Retinal pigment epithelial cell (primary cell): ENCODE measurements around the gene TBL1X.

Experiments
- DNase-seq: peaks from one replicate; pipeline ENCODE4 v3.0.0-alpha.2; 2010; ENCODE audit warnings: low read depth
- H3K4me3 ChIP-seq: 2 replicates; pipeline ENCODE4 v1.5.1; 2011; ENCODE audit warnings: mild to moderate bottlenecking, low read length, control low read depth, moderate library complexity
- TF ChIP-seq, protein P1 (sequence below): conservative IDR thresholded peaks from 2 replicates; pipeline ENCODE4 v1.5.1; 2011; ENCODE audit warnings: low read depth, low read length, control low read depth, inconsistent platforms

TBL1X gene

GRCh38 chrX:9728261-9728660 is 263.4 kb downstream of the TBL1X start:
- DNase-seq, result no peak
- TF ChIP-seq, protein P1, sequence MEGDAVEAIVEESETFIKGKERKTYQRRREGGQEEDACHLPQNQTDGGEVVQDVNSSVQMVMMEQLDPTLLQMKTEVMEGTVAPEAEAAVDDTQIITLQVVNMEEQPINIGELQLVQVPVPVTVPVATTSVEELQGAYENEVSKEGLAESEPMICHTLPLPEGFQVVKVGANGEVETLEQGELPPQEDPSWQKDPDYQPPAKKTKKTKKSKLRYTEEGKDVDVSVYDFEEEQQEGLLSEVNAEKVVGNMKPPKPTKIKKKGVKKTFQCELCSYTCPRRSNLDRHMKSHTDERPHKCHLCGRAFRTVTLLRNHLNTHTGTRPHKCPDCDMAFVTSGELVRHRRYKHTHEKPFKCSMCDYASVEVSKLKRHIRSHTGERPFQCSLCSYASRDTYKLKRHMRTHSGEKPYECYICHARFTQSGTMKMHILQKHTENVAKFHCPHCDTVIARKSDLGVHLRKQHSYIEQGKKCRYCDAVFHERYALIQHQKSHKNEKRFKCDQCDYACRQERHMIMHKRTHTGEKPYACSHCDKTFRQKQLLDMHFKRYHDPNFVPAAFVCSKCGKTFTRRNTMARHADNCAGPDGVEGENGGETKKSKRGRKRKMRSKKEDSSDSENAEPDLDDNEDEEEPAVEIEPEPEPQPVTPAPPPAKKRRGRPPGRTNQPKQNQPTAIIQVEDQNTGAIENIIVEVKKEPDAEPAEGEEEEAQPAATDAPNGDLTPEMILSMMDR, result no peak
- H3K4me3 ChIP-seq, result no peak overlapping the region

DNA sequence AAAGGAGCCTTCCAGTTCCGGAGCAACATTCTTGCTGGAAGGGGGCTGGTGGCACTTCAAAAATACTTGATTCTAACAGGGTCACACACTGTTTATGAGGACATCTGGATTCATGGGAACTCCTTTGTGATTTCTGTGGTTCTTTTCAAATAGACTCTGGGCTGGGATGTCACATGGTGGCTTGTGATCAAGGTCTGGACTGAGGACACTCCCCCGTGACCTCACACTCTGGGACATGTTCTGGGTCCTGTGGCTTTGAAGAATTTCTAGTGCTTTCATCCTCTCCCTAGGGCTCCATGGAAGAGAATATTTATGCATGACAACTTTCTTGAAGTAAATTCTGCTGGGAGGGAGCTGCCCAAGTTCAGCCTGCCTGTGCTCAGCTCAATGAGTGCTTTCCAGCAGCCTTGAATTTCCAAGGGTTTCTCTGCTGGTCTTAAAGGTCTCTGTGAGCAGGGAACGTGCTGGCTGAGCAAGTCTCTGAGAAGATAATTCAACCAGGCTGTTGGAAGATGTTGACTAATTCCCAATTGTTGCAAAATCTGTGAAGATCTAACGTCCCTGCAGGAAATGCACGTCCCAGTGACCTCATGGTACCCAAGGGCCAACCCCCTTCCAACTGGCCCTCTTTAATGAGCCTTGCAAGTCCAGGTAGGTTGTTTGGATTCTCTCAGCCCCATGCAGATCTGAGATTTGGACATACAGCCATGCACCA is 264.5 kb downstream of the TBL1X start:
- TF ChIP-seq, protein P1, result no peak
- H3K4me3 ChIP-seq, result no peak overlapping the region
- no peak for DNase-seq

- TF ChIP-seq, protein P1, result no peak
- H3K4me3 ChIP-seq, result no peak overlapping the region
- DNase-seq, result no peak
Observed at GRCh38 chrX:9730078-9730477, 265.2 kb downstream of the TBL1X start.

GRCh38 chrX:9730752-9731151 is 265.9 kb downstream of the TBL1X start:
- DNase-seq, result no peak
- no peak overlapping the region for H3K4me3 ChIP-seq
- TF ChIP-seq, protein P1, result no peak

GRCh38 chrX:9737363-9737762 is 272.5 kb downstream of the TBL1X start:
- no peak for DNase-seq
- H3K4me3 ChIP-seq, result no peak overlapping the region
- TF ChIP-seq, protein P1, result no peak

- TF ChIP-seq, protein P1, result no peak
Observed at GRCh38 chrX:9738151-9738550, 273.3 kb downstream of the TBL1X start.

GRCh38 chrX:9739130-9739529 is 274.3 kb downstream of the TBL1X start:
- DNase-seq, result no peak
- TF ChIP-seq, protein P1, result no peak
- no peak overlapping the region for H3K4me3 ChIP-seq

More at GRCh38 chrX:9738151-9738550, 273.3 kb downstream of the TBL1X start:
- no peak overlapping the region for H3K4me3 ChIP-seq
- no peak for DNase-seq
